H9 (cell line): ENCODE measurements around the gene ID4. TPM values are rescaled to one million over a fixed set of nuclear protein-coding genes. Genes with fewer than 3 reads are reported as not detected.
"Not testable (repeated sequence)": the region's sequence is repeated elsewhere in the genome, so short reads cannot be mapped to it uniquely, and the experiment has no call there.

Experiments
- DNase-seq: peaks from one replicate; pipeline ENCODE4 v3.0.0-alpha.2; 2017
- H2AFZ ChIP-seq: one replicate; pipeline ENCODE4 v1.6.1; 2013; ENCODE audit warnings: mild to moderate bottlenecking, low read length, control low read depth, moderate library complexity
- H2AK5ac ChIP-seq: 2 replicates; pipeline ENCODE4 v1.6.1; 2013; ENCODE audit warnings: low read length, control low read depth, mixed read lengths; ENCODE audit not compliant: insufficient read length
- H2BK120ac ChIP-seq: one replicate; pipeline ENCODE4 v1.6.1; 2013; ENCODE audit warnings: low read depth, mild to moderate bottlenecking, low read length, control low read depth, inconsistent platforms; ENCODE audit not compliant: poor library complexity, severe bottlenecking
- H2BK12ac ChIP-seq: 2 replicates; pipeline ENCODE4 v1.6.1; 2013; ENCODE audit warnings: low read length, control low read depth, mixed read lengths, low read depth; ENCODE audit not compliant: insufficient read length
- H2BK15ac ChIP-seq: 2 replicates; pipeline ENCODE4 v1.6.1; 2013; ENCODE audit warnings: low read depth, low read length, control low read depth
- H2BK20ac ChIP-seq: one replicate; pipeline ENCODE4 v1.6.1; 2013; ENCODE audit warnings: low read depth, mild to moderate bottlenecking, low read length, control low read depth, inconsistent platforms; ENCODE audit not compliant: poor library complexity, severe bottlenecking
- H2BK5ac ChIP-seq: 2 replicates; pipeline ENCODE4 v1.6.1; 2013; ENCODE audit warnings: low read length, control low read depth, mixed read lengths; ENCODE audit not compliant: insufficient read length
- H3K14ac ChIP-seq: 2 replicates; pipeline ENCODE4 v1.6.1; 2013; ENCODE audit warnings: low read length, control low read depth; ENCODE audit not compliant: insufficient read depth
- H3K18ac ChIP-seq: 2 replicates; pipeline ENCODE4 v1.6.1; 2013; ENCODE audit warnings: low read depth, mild to moderate bottlenecking, mixed read lengths, low read length, control low read depth; ENCODE audit not compliant: insufficient read length
- H3K23ac ChIP-seq: 2 replicates; pipeline ENCODE4 v1.6.1; 2013; ENCODE audit warnings: low read length, control low read depth, mixed read lengths, low read depth; ENCODE audit not compliant: insufficient read length
- H3K23me2 ChIP-seq: 2 replicates; pipeline ENCODE4 v1.6.1; 2013; ENCODE audit warnings: low read depth, mild to moderate bottlenecking, mixed read lengths, low read length, control low read depth; ENCODE audit not compliant: insufficient read length, poor library complexity, severe bottlenecking
- H3K27ac ChIP-seq: 2 replicates; pipeline ENCODE4 v1.5.1; 2013; ENCODE audit warnings: low read length, control low read depth, mixed read lengths, low read depth; ENCODE audit not compliant: insufficient read length
- H3K27me3 ChIP-seq: 2 replicates; pipeline ENCODE4 v1.6.1; 2013; ENCODE audit warnings: low read length, control low read depth, inconsistent platforms; ENCODE audit not compliant: insufficient read depth
- H3K4ac ChIP-seq: 2 replicates; pipeline ENCODE4 v1.6.1; 2013; ENCODE audit warnings: low read depth, mild to moderate bottlenecking, control low read depth, inconsistent platforms, low read length, moderate library complexity
- H3K4me1 ChIP-seq: 2 replicates; pipeline ENCODE4 v1.6.1; 2013; ENCODE audit warnings: low read length, control low read depth, inconsistent platforms; ENCODE audit not compliant: insufficient read depth
- H3K4me2 ChIP-seq: 2 replicates; pipeline ENCODE4 v1.6.1; 2013; ENCODE audit warnings: low read length, control low read depth, mixed read lengths; ENCODE audit not compliant: insufficient read length, insufficient read depth
- H3K56ac ChIP-seq: 2 replicates; pipeline ENCODE4 v1.6.1; 2013; ENCODE audit warnings: low read depth, mild to moderate bottlenecking, mixed read lengths, low read length, control low read depth; ENCODE audit not compliant: insufficient read length
- H3K79me1 ChIP-seq: 2 replicates; pipeline ENCODE4 v1.6.1; 2013; ENCODE audit warnings: low read depth, mild to moderate bottlenecking, moderate library complexity, low read length, control low read depth, inconsistent platforms; ENCODE audit not compliant: insufficient read depth, poor library complexity, severe bottlenecking
- H3K79me2 ChIP-seq: 2 replicates; pipeline ENCODE4 v1.6.1; 2013; ENCODE audit warnings: low read length, control low read depth, inconsistent platforms; ENCODE audit not compliant: insufficient read depth
- H3K9ac ChIP-seq: 2 replicates; pipeline ENCODE4 v1.6.1; 2013; ENCODE audit warnings: low read length, control low read depth, mixed read lengths; ENCODE audit not compliant: insufficient read length; ENCODE audit errors: extremely low read depth
- H3K9me3 ChIP-seq: one replicate; pipeline ENCODE4 v1.6.1; 2013; ENCODE audit warnings: low read depth, low read length, inconsistent platforms; ENCODE audit not compliant: control insufficient read depth
- H3T11ph ChIP-seq: one replicate; pipeline ENCODE4 v1.6.1; 2013; ENCODE audit warnings: mild to moderate bottlenecking, low read length, control low read depth, inconsistent platforms
- H4K20me1 ChIP-seq: one replicate; pipeline ENCODE4 v1.6.1; 2013; ENCODE audit not compliant: control insufficient read depth, insufficient read length, insufficient read depth
- H4K5ac ChIP-seq: 2 replicates; pipeline ENCODE4 v1.6.1; 2013; ENCODE audit warnings: low read depth, mild to moderate bottlenecking, mixed read lengths, low read length, control low read depth; ENCODE audit not compliant: insufficient read length
- H4K8ac ChIP-seq: replicated peaks from 2 replicates; pipeline ENCODE4 v1.6.1; 2013; ENCODE audit warnings: low read length, control low read depth, mixed read lengths, low read depth; ENCODE audit not compliant: insufficient read length
- H4K91ac ChIP-seq: 2 replicates; pipeline ENCODE4 v1.6.1; 2013; ENCODE audit warnings: low read depth, mild to moderate bottlenecking, moderate library complexity, mixed read lengths, low read length, control low read depth; ENCODE audit not compliant: insufficient read length
- H3K27ac Mint-ChIP-seq, 3 experiments: 2 replicates in 2 of 3; 3 replicates in 1 of 3; pipeline ENCODE4 v1.8.0; 2020 to 2021; ENCODE audit warnings: mixed read lengths in 3 of 3, mild to moderate bottlenecking in 1 of 3, moderate library complexity in 1 of 3
- H3K27me3 Mint-ChIP-seq: 2 replicates; pipeline ENCODE4 v1.8.0; 2021; ENCODE audit warnings: low read depth, mild to moderate bottlenecking, moderate library complexity, mixed read lengths
- H3K36me3 Mint-ChIP-seq, 3 experiments: 2 replicates in 2 of 3; 3 replicates in 1 of 3; pipeline ENCODE4 v1.8.0; 2020 to 2021; ENCODE audit warnings: low read depth in 3 of 3, mixed read lengths in 3 of 3; ENCODE audit not compliant: insufficient read depth in 1 of 3
- H3K4me1 Mint-ChIP-seq, 2 experiments: 2 replicates each; pipeline ENCODE4 v1.8.0; 2020; ENCODE audit warnings: mixed read lengths in 2 of 2
- H3K4me3 Mint-ChIP-seq, 2 experiments: 2 replicates in 1 of 2; 3 replicates in 1 of 2; pipeline ENCODE4 v1.8.0; 2020 to 2021; ENCODE audit warnings: mild to moderate bottlenecking in 2 of 2, mixed read lengths in 2 of 2, moderate library complexity in 1 of 2
- H3K9me3 Mint-ChIP-seq, 2 experiments: 2 replicates in 1 of 2; 3 replicates in 1 of 2; pipeline ENCODE4 v1.8.0; 2020; ENCODE audit warnings: mild to moderate bottlenecking in 2 of 2, mixed read lengths in 2 of 2, moderate library complexity in 1 of 2
- WGBS: extraction: QIAGEN DNeasy Blood & Tissue Kit; methylation state at CpG from one replicate; pipeline ENCODE4 v1.1.7; 2013; ENCODE audit warnings: missing lambda C conversion rate, low lambda C conversion rate, mixed read lengths; ENCODE audit not compliant: insufficient read length; ENCODE audit errors: extremely low coverage; 5-methylcytosine and 5-hydroxymethylcytosine counted together
- total RNA-seq: library from RNA; stranded (reverse); gene quantifications from 2 replicates; pipeline ENCODE4 v1.2.1, GENCODE V29; 2021
- TF ChIP-seq, protein P1 (sequence below): fragments of 200-600 bp; sonication (generic); conservative IDR thresholded peaks from 3 replicates; pipeline ENCODE4 v1.8.0; 2021; ENCODE audit warnings: antibody characterized with exemption, mild to moderate bottlenecking

Gene ID4
- total RNA-seq, 1 experiment from 2014 or later = 14.0 TPM

DNA sequence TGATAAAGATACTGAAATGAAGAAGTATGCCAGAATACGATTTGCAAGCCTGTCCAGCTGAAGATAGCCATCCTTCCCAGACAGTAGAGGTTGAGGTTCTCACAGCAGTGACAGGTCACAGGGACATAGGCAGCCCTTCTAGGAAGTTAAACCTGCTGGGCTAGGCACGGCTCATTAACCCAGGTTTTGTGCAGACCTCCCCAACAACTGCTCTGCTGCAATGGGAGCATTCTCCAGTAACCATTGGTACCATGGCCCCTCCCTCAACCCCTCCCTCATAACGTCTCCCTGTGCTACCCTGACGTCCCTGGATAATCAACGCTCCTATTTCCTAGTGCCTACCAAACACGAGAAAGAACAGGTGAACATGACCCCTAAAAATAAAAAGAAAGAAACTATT, 15.8 kb downstream of the ID4 start:
- Histone ChIP-seq H3K23me2 (no peaks in the 10 kb centered on the region), H4K5ac (no peak overlapping the region), H3K9me3 (no peaks in the 10 kb centered on the region), H3K4me1 (peaks cover 4% of the 10 kb centered on the region; the same call in 1 of the 2 replicates), H2BK15ac (no peak overlapping the region), H3K23ac (no peak overlapping the region), H3K4me2 (no peak overlapping the region), H3K18ac (no peak overlapping the region), H3K4ac (no peak overlapping the region), H2AFZ (no peak overlapping the region), H3K79me1 (no peaks in the 10 kb centered on the region), H3K79me2 (no peaks in the 10 kb centered on the region), H4K8ac (no peak overlapping the region), H4K20me1 (no peaks in the 10 kb centered on the region), H3K9ac (no peak overlapping the region), H3K56ac (no peak overlapping the region), H4K91ac (no peak overlapping the region), H2BK120ac (no peak overlapping the region), H2BK20ac (no peak overlapping the region), H2BK12ac (no peak overlapping the region), H3K27ac (no peak overlapping the region), H2AK5ac (no peak overlapping the region), H2BK5ac (no peak overlapping the region), H3K14ac (no peak overlapping the region), H3K27me3 (no peaks in the 10 kb centered on the region), H3T11ph (no peak overlapping the region)
- Mint-ChIP-seq H3K9me3 (no peaks in the 10 kb centered on the region), H3K36me3 (0 out of 7 replicates have a peak, but pooled peaks cover 0 to 5% (median 0%) of the 10 kb centered on the region in 3 experiments), H3K27ac (no peak overlapping the region), H3K4me1 (peaks cover 9 to 10% of the 10 kb centered on the region in 2 experiments), H3K27me3 (no peaks in the 10 kb centered on the region), H3K4me3 (no peak overlapping the region)
- no peak for DNase-seq
- no CpG with 5 or more reads among the region's 6 CpGs for WGBS
- TF ChIP-seq, protein P1, sequence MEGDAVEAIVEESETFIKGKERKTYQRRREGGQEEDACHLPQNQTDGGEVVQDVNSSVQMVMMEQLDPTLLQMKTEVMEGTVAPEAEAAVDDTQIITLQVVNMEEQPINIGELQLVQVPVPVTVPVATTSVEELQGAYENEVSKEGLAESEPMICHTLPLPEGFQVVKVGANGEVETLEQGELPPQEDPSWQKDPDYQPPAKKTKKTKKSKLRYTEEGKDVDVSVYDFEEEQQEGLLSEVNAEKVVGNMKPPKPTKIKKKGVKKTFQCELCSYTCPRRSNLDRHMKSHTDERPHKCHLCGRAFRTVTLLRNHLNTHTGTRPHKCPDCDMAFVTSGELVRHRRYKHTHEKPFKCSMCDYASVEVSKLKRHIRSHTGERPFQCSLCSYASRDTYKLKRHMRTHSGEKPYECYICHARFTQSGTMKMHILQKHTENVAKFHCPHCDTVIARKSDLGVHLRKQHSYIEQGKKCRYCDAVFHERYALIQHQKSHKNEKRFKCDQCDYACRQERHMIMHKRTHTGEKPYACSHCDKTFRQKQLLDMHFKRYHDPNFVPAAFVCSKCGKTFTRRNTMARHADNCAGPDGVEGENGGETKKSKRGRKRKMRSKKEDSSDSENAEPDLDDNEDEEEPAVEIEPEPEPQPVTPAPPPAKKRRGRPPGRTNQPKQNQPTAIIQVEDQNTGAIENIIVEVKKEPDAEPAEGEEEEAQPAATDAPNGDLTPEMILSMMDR = no peak

DNA sequence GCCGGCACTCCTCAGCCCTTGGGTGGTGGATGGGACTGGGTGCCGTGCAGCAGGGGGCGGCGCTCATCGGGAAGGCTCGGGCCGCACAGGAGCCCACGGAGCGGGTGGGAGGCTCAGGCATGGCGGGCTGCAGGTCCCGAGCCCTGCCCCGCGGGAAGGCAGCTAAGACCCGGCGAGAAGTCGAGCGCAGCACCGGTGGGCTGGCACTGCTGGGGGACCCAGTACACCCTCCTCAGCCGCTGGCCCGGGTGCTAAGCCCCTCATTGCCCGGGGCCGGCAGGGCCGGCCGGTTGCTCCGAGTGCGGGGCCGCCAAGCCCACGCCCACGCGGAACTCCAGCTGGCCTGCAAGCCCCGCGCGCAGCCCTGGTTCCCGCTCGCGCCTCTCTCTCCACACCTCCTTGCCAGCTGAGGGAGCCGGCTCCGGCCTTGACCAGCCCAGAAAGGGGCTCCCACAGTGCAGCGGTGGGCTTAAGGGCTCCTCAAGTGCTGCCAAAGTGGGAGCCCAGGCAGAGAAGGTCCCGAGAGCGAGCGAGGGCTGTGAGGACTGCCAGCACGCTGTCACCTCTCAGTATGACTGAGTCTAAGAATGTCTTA, 17.3 kb downstream of the ID4 start:
- H3K9me3 ChIP-seq, H4K20me1 ChIP-seq, H2BK5ac ChIP-seq, H4K5ac ChIP-seq, H3K56ac ChIP-seq, H3K4me1 ChIP-seq, H3K4ac ChIP-seq, H3K79me1 ChIP-seq, H3K36me3 Mint-ChIP-seq, H3K9ac ChIP-seq, H3K14ac ChIP-seq, H3K27me3 Mint-ChIP-seq, H2BK20ac ChIP-seq, H2AK5ac ChIP-seq, H4K8ac ChIP-seq, H3K79me2 ChIP-seq, H3K4me1 Mint-ChIP-seq, H3K4me2 ChIP-seq, H3K27me3 ChIP-seq, H3K4me3 Mint-ChIP-seq, DNase-seq, H3K9me3 Mint-ChIP-seq, H2BK120ac ChIP-seq, H3K27ac Mint-ChIP-seq, H3K23me2 ChIP-seq, H3K18ac ChIP-seq, H3T11ph ChIP-seq, H2BK15ac ChIP-seq, H3K27ac ChIP-seq, H3K23ac ChIP-seq, H4K91ac ChIP-seq, H2AFZ ChIP-seq, H2BK12ac ChIP-seq: not testable (repeated sequence)
- no CpG with 5 or more reads among the region's 43 CpGs for WGBS
